ENCODE measurements around the gene LYSMD1.

DNA sequence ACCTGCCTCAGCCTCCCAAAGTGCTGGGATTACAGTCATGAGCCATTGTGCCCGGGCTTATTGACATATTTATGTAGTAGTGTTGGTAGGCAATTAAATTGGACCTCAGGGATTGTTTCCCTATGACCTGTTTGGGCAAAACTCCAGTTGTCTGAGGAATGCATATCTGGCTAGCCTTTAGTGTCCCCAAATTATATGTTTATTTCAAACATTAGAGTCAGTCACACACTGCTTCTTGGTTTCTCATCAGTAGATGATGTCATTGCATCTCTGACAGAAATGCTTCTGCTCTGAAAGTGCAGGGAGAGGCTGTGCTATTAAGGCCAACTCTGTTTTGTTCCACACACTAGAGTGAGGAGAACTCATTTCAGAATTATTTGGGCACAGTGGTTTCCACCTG is 45.1 kb upstream of the LYSMD1 start:
- TF ChIP-seq, protein P1, sequence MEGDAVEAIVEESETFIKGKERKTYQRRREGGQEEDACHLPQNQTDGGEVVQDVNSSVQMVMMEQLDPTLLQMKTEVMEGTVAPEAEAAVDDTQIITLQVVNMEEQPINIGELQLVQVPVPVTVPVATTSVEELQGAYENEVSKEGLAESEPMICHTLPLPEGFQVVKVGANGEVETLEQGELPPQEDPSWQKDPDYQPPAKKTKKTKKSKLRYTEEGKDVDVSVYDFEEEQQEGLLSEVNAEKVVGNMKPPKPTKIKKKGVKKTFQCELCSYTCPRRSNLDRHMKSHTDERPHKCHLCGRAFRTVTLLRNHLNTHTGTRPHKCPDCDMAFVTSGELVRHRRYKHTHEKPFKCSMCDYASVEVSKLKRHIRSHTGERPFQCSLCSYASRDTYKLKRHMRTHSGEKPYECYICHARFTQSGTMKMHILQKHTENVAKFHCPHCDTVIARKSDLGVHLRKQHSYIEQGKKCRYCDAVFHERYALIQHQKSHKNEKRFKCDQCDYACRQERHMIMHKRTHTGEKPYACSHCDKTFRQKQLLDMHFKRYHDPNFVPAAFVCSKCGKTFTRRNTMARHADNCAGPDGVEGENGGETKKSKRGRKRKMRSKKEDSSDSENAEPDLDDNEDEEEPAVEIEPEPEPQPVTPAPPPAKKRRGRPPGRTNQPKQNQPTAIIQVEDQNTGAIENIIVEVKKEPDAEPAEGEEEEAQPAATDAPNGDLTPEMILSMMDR (IDR thresholded peaks at IDR 0.05; ENCODE audit: borderline replicate concordance, extremely low read depth, low read length, poor library complexity, severe bottlenecking) = no peak
- no peak for TF ChIP-seq EZH2 (IDR thresholded peaks at IDR 0.05; ENCODE audit: borderline replicate concordance, low read depth, low read length, severe bottlenecking)

Measured in DND-41 (cell line).